GM18517 (cell line): ENCODE results near the gene NUP98.
"Not testable (repeated sequence)": the region's sequence is repeated elsewhere in the genome, so short reads cannot be mapped to it uniquely, and the experiment has no call there.

Source experiments
- ATAC-seq: cut with Tn5 transposase; IDR thresholded peaks from one replicate; pipeline ENCODE4 v1.9.1; 2021; ENCODE audit warnings: mild to moderate bottlenecking, moderate library complexity; ENCODE audit not compliant: unreplicated experiment

NUP98 gene

GRCh38 chr11:3802011-3802790 is 4.8 kb upstream of the NUP98 start:
- ATAC-seq = no peak

- no peak for ATAC-seq
These were observed 2.5 kb upstream of the NUP98 start for GRCh38 chr11:3799873-3800272.

DNA sequence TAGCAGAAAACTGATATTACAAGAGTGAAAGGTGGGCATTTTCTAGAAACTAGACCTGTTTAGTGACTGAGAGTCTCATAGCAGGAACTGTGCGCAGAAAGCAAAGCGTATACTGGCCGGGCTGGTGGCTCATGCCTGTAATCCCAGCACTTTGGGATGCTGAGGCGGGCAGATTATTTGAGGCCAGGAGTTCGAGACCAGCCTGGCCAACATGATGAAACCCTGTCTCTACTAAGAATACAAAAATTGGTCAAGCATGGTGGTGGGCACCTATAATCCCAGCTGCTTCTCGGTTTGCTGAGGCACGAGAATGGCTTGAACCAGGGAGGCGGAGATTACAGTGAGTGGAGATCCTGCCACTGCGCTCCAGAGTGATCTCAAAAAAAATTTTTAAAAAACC is 1.8 kb upstream of the NUP98 start:
- no peak for ATAC-seq

- no peak for ATAC-seq
These were observed 489 bp downstream of the NUP98 start for GRCh38 chr11:3796801-3797328.

DNA sequence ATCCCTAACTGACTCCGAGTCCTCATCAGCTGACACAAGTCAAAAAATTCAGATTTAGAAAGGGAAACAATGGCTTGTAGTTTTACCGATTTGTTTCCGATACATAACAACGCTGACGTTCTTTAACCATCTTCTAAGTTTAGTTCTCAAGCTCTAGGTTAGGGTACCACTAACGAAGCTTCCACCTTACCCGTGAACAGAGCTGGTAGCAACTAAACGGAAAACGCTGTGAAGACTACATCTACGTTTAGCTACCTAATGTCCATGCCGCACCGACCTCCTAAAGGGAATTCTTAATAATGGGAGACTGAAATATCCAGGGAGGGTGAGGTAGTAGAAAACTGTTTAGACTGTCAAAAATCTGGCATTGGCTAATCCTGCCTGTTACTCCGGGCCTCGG is 1.0 kb downstream of the NUP98 start:
- ATAC-seq = no peak

DNA sequence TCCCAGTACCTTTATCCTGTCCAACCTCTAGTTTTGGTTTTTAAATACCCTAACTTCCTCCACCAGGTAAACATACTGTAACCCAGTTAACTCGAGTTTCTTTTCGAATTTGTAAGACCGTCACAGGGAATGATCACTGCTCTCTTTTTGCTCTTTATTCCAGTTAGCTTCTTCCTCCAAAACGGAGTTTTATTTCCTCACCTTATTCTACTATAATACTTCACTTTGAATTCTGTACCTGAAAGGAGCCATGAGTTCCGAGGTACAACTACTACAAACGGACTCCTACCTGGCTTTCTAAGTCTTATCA is 1.4 kb downstream of the NUP98 start:
- no peak for ATAC-seq

DNA sequence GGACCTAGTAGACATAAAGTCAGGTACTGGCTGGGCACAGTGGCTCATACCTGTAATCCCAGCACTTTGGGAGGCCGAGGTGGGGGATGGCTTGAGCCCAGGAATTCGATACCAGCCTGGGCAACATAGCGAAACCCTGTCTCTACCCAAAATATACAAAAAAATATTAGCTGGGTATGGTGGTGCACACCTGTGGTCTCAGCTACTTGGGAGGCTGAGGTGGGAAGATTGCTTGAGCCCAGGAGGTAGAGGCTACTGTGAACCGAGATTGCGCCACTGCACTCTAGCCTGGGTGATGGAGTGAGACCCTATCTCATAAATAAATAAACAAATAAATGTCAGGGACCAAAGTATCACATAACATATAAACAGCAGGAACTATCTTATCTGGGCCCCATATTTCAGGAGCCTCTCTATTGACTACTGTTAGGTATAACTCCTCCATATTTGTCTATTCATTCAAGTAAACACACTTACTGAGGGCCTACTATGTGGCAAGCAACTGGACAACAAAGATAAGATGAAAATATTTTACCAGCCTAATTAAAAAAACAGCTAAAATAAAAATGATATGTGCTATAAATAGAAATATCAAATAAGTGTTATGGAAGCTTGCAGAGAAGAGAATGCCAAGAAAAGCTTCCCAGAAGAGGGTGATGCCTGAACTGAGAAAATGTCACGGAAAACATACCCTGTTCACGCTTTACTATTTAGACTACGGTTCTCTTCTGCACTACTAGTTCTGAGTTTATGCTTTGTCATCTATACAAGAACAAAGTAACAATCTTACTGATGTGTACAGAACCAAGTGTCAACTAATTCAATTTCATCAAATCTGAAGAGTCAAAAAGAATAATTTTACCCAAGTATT is 2.0 kb downstream of the NUP98 start:
- ATAC-seq = no peak

GRCh38 chr11:3794387-3794786 is 3.0 kb downstream of the NUP98 start:
- not testable (repeated sequence) for ATAC-seq

DNA sequence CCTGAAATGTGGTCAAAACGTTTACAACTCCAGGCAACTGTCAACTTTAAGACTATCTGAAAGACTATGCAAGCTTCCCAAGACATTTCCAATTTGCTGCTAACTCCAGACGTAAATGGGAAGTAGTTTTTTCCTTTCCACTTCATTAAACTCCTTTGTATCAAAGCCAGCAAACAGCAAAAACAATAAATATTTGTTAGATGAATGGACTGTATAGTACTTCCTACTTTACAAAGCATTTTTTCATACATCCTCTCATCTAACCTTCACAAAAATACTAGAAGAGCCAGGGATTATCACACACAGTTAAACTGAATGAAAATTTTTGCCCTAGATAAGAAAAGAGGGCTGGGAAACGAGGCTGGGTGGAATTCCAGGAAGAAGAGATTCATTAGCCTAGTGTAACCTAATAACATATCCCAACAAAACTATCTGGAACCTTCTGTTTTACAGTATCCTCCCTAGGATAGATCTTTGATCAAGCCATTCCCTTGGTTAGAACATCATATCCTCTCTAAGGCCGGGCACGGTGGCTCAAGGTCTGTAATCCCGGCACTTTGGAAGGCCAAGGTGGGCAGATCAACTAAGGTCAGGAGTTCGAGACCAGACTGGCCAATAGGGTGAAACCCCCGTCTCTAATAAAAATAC is 10.4 kb downstream of the NUP98 start:
- no peak for ATAC-seq

DNA sequence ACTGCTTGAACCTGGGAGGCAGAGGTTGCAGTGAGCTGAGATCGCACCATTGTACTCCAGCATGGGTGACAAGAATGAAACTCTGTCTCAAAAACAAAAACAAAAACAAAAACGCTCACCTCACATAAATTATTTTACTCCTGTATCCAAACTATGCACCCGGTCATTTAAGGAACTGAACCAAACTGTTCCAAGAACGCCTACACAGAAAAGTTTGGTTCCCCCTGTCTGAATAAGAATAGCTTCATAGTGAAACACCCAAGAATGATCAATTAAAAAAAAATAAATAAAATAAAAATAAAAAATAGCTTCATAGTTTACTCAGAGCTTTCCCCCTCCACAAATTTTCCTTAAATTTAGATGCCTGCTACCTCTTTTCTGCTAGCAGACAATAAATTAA is 13.7 kb downstream of the NUP98 start:
- no peak for ATAC-seq

DNA sequence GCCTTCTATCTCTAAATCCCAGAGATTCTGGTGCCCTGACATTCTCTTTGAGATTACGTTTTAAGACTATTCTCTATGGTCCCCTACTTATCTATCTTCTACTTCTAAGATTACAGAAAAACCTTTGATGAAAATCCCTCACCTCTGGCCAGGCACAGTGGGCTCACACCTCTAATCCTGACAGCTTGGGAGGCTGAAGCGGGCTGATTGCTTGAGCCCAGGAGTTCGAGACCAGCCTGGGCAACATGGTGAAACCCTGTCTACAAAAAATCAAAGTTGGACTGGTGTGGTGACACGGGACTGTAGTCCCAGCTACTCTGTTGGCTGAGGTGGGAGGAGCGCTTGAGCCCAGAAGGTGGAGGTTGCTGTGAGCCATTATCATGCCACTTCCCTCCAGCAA is 14.4 kb downstream of the NUP98 start:
- no peak for ATAC-seq

DNA sequence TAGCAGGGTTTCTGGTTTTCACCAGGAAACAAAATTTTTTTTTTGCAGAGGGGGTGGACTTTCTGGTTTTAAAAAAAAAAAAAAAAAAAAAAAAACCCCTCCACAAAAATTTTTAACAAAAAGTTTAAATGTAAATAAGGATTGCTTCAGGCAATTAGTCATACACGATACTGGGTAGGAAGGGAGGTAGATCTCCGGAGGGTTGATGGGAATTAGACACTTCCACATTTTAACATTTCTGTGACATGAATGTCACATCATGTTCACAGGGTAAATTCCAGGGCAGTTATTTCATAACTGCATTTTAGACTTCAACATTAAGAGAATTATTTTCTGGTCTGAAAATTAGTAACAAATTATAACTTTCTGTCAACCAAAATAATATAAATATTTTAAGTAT is 15.9 kb downstream of the NUP98 start:
- no peak for ATAC-seq

DNA sequence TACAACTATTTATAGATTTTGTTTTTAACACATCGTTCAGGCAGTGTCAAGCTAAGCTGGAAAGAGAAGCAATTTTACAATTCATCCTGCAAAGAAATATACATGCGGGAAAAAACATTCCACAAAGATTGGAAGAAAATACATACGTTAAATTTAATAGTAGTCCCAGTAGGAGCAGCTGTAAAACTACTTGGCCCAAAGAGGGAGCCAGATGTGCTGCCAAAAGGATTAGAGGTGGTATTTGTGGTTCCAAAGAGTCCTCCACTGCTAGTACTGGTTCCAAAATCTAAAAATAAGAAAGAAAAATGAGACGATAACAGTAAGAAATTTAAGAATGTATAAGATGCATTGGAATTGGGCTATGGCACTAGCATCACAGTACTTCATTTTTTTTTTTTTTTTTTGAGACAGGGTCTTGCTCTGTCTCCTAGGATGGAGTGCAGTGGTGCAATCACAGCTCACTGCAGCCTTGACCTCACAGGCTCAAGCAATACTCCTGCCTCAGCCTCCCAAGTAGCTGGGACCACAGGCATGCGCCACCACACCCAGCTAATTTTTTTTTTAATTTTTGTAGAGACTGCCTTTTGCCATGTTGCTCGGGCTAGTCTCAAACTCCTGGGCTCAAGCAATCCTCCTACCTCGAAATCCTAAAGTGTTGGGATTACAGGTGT is 21.5 kb downstream of the NUP98 start:
- ATAC-seq = no peak

DNA sequence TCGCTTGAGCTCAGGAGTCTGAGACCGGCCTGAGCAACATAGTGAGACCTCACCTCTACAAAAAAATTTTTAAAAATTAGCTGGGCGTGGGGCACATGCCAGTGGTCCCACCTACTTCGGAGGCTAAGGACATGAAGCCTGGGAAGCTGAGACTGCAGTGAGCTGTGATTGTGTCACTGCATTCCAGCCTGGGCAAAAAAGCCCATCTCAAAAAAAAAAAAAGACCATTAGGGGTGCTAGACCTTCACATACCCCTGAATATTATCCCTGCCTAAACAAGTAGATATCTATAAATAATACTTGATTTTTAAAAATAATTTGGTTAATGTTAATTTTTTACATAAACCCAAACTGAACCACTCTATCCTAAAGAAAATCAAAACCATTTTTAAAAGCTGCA is 24.2 kb downstream of the NUP98 start:
- no peak for ATAC-seq

DNA sequence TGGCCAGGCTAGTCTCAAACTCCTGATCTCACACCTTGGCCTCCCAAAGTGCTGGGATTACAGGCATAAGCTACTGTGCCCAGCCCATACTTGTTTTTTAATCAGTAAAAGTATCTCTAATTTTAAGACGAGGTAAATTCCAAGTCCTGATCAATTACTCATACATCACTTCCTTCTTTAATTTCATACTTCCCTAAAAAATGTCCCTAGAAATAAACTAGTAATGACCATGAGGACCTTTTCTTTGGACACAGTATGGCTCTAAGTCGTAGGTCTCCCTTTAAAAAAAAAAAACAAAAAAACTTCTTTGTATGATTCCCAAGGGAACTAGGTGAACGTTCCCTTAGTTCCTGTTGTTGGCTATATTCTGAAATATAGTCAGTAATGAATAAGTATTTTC is 29.8 kb downstream of the NUP98 start:
- ATAC-seq = no peak

GRCh38 chr11:3766836-3767235 is 30.5 kb downstream of the NUP98 start:
- not testable (repeated sequence) for ATAC-seq

GRCh38 chr11:3764266-3764665 is 33.1 kb downstream of the NUP98 start:
- ATAC-seq = no peak

DNA sequence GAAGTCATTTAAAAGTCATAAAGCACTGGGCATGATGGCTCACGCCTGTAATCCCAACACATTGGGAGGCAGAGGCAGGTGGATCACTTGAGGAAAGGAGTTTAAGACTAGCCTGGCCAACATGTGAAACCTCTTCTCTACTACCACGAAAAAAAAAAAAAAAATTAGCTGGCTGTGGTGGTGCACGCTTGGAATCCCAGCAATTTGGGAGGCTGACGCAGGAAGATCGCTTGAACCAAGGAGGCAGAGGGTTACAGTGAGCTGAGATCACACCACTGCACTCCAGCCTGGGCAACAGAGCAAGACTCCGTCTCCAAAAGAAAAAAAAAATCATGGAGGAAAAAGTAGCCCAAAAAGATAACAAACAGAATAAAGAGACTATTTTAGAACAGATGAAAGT is 42.2 kb downstream of the NUP98 start:
- no peak for ATAC-seq

- no peak for ATAC-seq
These were observed 44.2 kb downstream of the NUP98 start for GRCh38 chr11:3753110-3753509.

GRCh38 chr11:3747704-3748103 is 49.6 kb downstream of the NUP98 start:
- no peak for ATAC-seq

DNA sequence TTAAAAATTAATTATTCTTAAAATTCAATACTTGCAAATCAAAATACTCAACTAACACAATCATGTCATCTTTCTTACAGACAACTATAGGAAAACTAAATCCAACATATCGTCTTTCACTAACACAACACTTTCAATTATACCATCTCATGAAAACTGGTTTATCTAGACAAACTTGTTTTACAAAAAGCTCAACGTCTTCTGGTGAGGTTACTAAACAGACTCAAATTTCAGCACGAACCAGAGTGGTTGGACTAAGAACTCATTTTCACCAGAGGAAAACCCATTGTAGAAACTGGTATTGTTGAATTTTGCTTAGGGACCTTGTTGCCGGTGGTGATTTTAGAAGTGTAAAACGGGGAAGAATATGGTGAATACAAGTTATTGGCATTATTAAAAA is 52.2 kb downstream of the NUP98 start:
- no peak for ATAC-seq
